HL-60 (cell line): ENCODE results near the gene TFB2M.

Source experiments
- DNase-seq, 2 experiments: peaks; one replicate each; pipeline ENCODE4 v3.0.0-alpha.2; 2010 to 2020; ENCODE audit warnings: low read depth in 1 of 2, low spot score in 1 of 2
- H3K27ac ChIP-seq: fragments of 250-450 bp; sonication (Bioruptor Pico); replicated peaks from 2 replicates; pipeline ENCODE4 v1.5.1; 2020; ENCODE audit warnings: mild to moderate bottlenecking, moderate library complexity
- H3K27me3 ChIP-seq: fragments of 250-450 bp; sonication (Bioruptor Pico); 2 replicates; pipeline ENCODE4 v1.5.1; 2021; ENCODE audit warnings: mild to moderate bottlenecking, moderate library complexity; ENCODE audit not compliant: insufficient read depth, poor library complexity, severe bottlenecking
- H3K4me3 ChIP-seq: replicated peaks from 2 replicates; pipeline ENCODE4 v1.5.1; 2011; ENCODE audit warnings: mild to moderate bottlenecking, control low read depth, low read length; ENCODE audit not compliant: insufficient read depth
- GABPA ChIP-seq: IDR thresholded peaks from 2 replicates; pipeline ENCODE4 v1.6.1; 2012; ENCODE audit warnings: low read depth
- POLR2AphosphoS5 ChIP-seq: IDR thresholded peaks from 2 replicates; pipeline ENCODE4 v1.6.1; 2012; ENCODE audit warnings: low read depth
- SPI1 ChIP-seq: IDR thresholded peaks from 2 replicates; pipeline ENCODE4 v1.6.1; 2012; ENCODE audit warnings: low read depth, mild to moderate bottlenecking, borderline replicate concordance
- TF ChIP-seq, protein P1 (sequence below): IDR thresholded peaks from one replicate; pipeline ENCODE4 v1.5.1; 2011; ENCODE audit warnings: low read length, control low read depth, inconsistent platforms; ENCODE audit not compliant: insufficient read depth
- TF ChIP-seq, protein P2 (sequence below): IDR thresholded peaks from 2 replicates; pipeline ENCODE4 v1.6.1; 2012; ENCODE audit warnings: low read depth; ENCODE audit not compliant: insufficient replicate concordance

TFB2M gene

GRCh38 chr1:246530482-246530881 is 35.6 kb downstream of the TFB2M start:
- TF ChIP-seq GABPA (no peak), POLR2AphosphoS5 (no peak), SPI1 (no peak)
- TF ChIP-seq, protein P1, sequence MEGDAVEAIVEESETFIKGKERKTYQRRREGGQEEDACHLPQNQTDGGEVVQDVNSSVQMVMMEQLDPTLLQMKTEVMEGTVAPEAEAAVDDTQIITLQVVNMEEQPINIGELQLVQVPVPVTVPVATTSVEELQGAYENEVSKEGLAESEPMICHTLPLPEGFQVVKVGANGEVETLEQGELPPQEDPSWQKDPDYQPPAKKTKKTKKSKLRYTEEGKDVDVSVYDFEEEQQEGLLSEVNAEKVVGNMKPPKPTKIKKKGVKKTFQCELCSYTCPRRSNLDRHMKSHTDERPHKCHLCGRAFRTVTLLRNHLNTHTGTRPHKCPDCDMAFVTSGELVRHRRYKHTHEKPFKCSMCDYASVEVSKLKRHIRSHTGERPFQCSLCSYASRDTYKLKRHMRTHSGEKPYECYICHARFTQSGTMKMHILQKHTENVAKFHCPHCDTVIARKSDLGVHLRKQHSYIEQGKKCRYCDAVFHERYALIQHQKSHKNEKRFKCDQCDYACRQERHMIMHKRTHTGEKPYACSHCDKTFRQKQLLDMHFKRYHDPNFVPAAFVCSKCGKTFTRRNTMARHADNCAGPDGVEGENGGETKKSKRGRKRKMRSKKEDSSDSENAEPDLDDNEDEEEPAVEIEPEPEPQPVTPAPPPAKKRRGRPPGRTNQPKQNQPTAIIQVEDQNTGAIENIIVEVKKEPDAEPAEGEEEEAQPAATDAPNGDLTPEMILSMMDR = no peak
- TF ChIP-seq, protein P2, sequence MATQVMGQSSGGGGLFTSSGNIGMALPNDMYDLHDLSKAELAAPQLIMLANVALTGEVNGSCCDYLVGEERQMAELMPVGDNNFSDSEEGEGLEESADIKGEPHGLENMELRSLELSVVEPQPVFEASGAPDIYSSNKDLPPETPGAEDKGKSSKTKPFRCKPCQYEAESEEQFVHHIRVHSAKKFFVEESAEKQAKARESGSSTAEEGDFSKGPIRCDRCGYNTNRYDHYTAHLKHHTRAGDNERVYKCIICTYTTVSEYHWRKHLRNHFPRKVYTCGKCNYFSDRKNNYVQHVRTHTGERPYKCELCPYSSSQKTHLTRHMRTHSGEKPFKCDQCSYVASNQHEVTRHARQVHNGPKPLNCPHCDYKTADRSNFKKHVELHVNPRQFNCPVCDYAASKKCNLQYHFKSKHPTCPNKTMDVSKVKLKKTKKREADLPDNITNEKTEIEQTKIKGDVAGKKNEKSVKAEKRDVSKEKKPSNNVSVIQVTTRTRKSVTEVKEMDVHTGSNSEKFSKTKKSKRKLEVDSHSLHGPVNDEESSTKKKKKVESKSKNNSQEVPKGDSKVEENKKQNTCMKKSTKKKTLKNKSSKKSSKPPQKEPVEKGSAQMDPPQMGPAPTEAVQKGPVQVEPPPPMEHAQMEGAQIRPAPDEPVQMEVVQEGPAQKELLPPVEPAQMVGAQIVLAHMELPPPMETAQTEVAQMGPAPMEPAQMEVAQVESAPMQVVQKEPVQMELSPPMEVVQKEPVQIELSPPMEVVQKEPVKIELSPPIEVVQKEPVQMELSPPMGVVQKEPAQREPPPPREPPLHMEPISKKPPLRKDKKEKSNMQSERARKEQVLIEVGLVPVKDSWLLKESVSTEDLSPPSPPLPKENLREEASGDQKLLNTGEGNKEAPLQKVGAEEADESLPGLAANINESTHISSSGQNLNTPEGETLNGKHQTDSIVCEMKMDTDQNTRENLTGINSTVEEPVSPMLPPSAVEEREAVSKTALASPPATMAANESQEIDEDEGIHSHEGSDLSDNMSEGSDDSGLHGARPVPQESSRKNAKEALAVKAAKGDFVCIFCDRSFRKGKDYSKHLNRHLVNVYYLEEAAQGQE = no peak
- Histone ChIP-seq H3K27me3 (no peaks in the 10 kb centered on the region), H3K27ac (no peak overlapping the region), H3K4me3 (no peak overlapping the region)
- DNase-seq = no peak

DNA sequence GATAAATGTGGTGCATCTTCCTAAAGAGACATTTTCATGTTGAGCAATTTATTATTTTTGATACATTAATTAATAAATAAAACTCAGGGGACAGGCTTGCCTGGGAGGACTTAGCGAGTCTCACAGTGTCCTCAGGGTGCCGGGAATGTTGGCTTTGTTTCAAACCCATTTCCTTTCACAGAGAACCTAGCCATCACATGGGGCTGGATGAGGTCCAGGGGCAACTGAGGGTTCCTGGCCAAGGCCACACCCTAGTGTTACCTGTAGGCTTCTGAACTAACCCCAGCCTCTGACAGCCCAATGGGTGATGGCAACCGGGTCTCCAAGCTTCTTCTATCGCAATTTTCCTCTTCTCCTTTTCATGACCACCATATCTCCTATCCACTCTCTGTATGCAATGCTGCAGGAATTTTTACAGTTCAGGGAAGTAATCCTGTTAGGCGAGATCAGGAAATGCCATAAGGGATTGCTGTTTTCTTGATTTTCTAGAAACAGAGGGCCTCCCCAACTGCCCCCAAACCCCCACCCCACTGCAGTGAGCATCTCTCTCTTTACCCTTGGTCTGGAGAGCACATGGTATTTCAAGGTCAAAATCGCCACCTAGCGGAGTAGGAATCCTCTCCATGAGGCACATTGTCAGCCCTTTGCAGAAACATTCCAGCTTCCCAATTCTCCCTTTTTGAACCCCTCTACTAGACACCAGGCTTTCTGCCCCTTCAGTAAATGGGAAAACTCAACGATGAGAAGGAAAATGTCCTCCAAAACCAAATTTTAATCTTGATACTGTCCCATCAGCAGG is 36.9 kb downstream of the TFB2M start:
- H3K27ac ChIP-seq = no peak overlapping the region
- no peak for DNase-seq
- TF ChIP-seq, protein P2 = no peak
- TF ChIP-seq GABPA (no peak), SPI1 (no peak)
- TF ChIP-seq, protein P1 = no peak
- no peak overlapping the region for H3K4me3 ChIP-seq
- no peaks in the 10 kb centered on the region for H3K27me3 ChIP-seq

GRCh38 chr1:246527402-246528088 is 38.5 kb downstream of the TFB2M start:
- DNase-seq = peak; percentile 41 to 79
- Histone ChIP-seq H3K27ac (peak overlapping the region; percentile 62), H3K4me3 (no peak overlapping the region), H3K27me3 (no peaks in the 10 kb centered on the region)
- TF ChIP-seq, protein P2 = no peak
- TF ChIP-seq SPI1 (peak; percentile 70; the same call in 1 of the 2 replicates), POLR2AphosphoS5 (0 out of 2 replicates have a peak, but pooled peaks have one; percentile 17), GABPA (no peak; the same call in 1 of the 2 replicates)
- TF ChIP-seq, protein P1 = no peak
